ENCODE measurements around the gene AUTS2. TPM values are rescaled to one million over a fixed set of nuclear protein-coding genes. Genes with fewer than 3 reads are reported as not detected.

Gene AUTS2
- total RNA-seq (2014; rRNA removed; shearing (Covaris generic)) = 0.11 and 0.37 TPM in 2 replicates
- 2.7 and 3.5 TPM in 2 replicates for polyA plus RNA-seq (2015; cell fraction: cytosol; rRNA removed)
- 2.7 and 3.2 TPM in 2 replicates for polyA plus RNA-seq (2015; cell fraction: nucleus; rRNA removed)

DNA sequence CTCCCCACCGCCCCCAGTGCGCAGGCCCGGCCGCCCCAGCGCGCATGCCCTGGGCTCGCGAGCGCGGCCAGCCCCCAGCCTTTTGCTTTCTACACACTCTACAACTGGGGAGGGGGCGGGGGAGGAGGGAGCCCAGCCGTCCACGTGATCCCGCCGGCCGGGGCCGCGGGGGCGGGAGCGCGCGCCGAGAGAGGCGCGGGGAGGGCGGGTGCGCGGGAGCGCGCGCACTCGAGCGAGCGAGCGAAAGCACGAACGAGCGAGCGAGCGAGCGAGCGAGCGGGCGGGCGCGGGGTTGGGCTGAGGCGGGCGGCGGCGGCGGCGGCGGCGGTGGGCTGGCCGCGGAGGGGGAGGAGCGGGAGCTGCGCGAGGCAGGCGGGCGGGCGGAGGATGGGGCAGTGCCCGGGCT is at the start of gene AUTS2:
Gene AUTS2, plus strand, starts transcription at position 395 of the 406 bp plus-strand sequence. CDS start 1,179 bp downstream, outside the sequence.
- in situ Hi-C loops (cut with HindIII; ENCODE audit: low pct_unique_long_range_greater_than_20kb, low sequenced_read_pairs) = no loop called here
- DNase-seq (ENCODE audit: low read depth, low spot score) = peak; percentile 79

DNA sequence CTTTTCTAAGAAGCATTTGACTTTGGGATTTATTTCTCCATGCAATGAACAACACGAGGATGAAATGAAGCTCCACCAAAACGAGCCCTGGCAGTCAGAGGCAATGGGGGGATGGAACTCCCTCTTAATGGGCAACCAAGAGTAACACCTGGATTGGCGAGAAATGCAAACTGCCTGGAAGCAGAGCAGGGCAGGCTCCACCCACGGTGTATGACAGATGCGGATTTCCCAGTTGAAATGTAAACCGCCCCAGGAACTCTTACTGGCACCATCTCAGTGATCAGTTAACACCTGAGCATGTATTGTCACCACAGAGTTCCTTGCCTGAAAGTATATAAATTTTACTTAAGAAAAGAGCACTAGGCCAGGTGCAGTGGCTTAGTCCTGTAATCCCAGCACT is 47.3 kb upstream of the AUTS2 start:
- in situ Hi-C loops (cut with HindIII; ENCODE audit: low pct_unique_long_range_greater_than_20kb, low sequenced_read_pairs) = no loop called here
- no peak for DNase-seq (ENCODE audit: low read depth, low spot score)

DNA sequence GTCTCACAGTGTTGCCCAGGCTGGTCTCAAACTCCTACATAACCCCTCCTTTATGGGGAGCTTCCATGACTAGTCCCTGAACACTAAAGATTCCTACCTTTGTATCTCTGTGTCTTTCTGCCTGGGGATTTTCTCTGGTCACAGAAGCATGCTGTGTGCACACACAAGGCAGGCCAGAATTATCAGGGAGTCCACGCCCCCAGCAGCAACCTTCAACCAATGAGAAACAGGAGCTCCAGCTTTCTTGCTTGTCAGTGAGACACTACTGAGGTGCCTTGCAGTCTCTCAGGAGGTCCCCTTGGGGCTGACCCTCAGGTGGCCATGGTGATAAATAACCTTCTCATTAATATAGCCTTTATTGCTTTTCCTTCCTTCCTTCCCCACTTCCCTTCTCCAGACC is 45.1 kb upstream of the AUTS2 start:
- in situ Hi-C loops (cut with HindIII; ENCODE audit: low pct_unique_long_range_greater_than_20kb, low sequenced_read_pairs) = no loop called here
- no peak for DNase-seq (ENCODE audit: low read depth, low spot score)

DNA sequence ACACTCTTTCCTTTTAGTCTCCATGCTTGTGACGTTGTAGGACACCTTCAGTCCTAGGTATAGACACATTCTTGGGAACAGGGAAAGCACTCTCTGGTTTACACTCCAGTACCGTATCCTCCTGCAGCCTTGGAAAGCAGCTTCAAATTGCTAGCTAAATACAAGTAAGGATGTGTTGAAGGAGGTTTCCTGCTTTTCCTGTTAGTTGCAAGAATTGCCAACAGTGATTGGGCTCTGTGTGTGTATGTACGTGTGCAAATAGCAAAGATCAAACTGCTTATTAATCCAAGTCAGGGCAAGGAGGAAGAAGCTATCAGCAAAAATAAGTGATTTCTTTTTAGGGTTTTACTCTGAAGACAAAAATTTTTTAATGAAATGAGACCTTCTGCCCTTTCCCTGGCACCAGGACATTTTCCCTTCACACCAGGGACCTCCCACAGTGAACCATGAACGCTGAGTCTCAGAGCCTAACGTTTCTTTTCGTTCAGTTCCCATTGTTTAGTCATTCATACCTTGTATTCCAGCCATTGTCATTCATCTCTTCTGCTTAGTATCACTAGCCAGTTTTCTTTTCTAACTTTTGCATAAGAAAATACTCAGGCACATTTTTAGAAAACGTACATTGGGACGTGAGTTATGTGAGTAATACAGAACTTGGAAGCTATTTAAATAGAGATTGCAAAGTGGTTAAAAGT is 36.9 kb upstream of the AUTS2 start:
- in situ Hi-C loops (cut with HindIII; ENCODE audit: low pct_unique_long_range_greater_than_20kb, low sequenced_read_pairs) = no loop called here

DNA sequence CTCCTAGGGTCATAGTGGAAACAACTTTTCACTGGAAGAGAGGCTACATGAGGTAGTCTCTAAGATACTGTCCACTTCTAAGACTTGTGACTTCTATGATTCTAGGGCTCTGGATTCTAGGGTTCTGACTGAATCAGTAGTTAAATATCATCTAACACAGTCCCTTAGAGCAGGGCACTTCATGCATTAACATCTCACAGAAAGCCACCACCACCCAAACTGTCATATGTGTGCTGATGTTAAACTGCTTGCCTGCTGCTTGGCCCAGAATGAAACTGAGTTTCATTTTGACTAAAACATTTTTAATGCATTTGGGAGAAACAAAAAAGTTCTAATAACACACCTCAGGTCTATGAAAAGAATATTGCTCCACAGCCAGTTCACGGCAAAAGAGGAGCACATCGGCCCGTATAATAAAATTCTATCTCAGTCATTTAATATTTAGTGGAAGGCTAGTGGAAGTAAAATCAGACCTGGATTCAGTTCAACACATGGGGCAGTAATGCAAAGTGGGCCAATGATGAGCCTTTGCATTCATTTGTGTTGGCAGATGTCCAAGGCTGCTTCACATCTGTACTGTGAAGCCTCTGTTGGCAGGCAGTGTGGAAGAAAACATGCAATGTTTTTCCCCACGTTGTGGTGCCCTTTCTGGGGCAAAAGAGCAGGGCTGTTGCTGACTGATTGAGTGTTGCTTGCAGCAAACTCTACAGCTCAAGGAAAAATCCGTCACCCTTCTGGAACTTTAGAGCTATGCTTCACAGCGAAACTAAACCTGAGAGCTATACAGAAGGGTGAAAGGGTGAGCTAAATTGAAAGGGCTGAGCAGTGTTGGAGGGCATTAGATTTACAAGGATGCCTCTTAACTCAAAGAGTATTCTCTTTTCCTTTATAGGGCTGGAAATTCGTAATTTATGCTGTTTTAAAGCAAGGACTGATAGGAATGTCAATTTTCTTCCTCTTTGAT is 33.5 kb upstream of the AUTS2 start:
- in situ Hi-C loops (cut with HindIII; ENCODE audit: low pct_unique_long_range_greater_than_20kb, low sequenced_read_pairs) = no loop called here

More for the DNA sequence above, 36.9 kb upstream of the AUTS2 start:
- DNase-seq (ENCODE audit: low read depth, low spot score) = no peak

DNA sequence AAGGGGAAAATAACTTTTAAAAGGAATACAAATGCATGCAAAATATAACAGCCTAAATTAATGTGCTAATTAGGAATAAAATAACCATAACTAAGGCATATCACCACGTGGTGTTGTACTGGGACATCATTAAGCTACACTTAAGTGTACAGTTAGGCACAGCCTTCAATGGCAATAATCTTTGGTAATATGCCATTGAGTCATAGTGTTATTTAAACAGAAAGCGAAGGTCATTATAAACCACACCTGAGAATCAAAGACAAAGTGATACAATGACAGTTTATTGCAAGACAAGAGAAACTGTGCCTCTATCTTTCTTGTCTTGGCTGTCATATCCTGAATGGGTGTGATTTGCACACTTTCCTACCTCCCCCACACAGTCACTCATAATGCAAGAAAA is 30.5 kb upstream of the AUTS2 start:
- DNase-seq (ENCODE audit: low read depth, low spot score) = no peak
- in situ Hi-C loops (cut with HindIII; ENCODE audit: low pct_unique_long_range_greater_than_20kb, low sequenced_read_pairs) = no loop called here

More for the DNA sequence above, 33.5 kb upstream of the AUTS2 start:
- peak; percentile 45 for DNase-seq (ENCODE audit: low read depth, low spot score)

DNA sequence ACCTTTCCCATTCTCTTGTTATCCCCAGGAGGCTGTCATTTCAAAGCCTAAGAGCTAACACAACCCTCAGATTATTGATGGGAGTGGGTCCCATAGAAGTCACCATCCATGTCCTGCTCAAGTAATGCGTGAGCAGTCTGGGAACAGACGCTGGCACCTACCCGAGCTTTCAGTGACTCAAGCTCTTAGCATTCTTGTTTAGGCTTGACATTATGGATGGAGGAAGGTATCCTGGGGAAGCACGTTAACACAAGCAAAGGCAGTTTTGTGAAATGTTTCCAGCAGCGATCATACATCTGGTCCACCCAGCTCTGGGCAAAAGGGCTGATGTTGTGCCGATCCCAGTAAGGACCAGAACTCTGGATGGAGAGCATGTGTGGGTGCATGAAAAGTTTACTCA is 30.0 kb upstream of the AUTS2 start:
- in situ Hi-C loops (cut with HindIII; ENCODE audit: low pct_unique_long_range_greater_than_20kb, low sequenced_read_pairs) = no loop called here
- DNase-seq (ENCODE audit: low read depth, low spot score) = no peak

DNA sequence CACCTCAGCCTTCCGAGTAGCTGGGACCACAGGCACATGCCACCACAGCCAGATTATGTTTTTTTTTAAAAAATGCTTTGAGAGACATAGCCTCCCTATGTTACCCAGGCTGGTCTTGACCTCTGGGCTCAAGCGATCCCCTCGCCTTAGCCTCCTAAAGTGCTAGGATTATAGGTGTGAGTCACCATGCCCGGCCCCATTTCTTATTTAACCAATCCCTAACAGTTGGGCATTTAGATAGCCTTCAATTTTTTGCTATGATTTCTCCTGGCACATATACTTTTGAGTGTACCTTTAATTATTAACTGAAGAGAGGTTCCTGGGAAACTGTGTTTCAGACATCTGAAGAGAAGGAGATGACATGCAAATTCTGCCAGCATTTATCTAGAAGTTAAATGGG is 22.6 kb upstream of the AUTS2 start:
- no peak for DNase-seq (ENCODE audit: low read depth, low spot score)
- in situ Hi-C loops (cut with HindIII; ENCODE audit: low pct_unique_long_range_greater_than_20kb, low sequenced_read_pairs) = no loop called here

DNA sequence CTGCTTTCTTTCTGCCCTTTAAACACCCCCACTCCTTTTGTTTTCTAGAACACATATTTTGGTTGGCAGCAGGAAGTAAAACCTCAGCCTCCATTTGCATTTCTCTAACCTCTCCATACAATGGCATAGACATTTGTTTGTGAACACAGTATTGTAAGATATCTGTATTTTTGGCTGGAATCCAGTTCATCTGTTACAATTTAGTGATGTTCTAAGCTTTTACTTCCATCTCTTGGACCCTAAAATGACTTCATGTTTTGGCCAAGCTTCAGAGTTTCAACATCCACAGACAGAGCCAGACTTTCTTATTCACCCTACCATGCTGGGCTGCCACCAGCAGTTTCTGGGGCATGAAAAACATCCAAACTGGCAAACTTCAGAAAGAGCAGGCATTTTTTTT is 21.1 kb upstream of the AUTS2 start:
- no peak for DNase-seq (ENCODE audit: low read depth, low spot score)
- in situ Hi-C loops (cut with HindIII; ENCODE audit: low pct_unique_long_range_greater_than_20kb, low sequenced_read_pairs) = no loop called here

DNA sequence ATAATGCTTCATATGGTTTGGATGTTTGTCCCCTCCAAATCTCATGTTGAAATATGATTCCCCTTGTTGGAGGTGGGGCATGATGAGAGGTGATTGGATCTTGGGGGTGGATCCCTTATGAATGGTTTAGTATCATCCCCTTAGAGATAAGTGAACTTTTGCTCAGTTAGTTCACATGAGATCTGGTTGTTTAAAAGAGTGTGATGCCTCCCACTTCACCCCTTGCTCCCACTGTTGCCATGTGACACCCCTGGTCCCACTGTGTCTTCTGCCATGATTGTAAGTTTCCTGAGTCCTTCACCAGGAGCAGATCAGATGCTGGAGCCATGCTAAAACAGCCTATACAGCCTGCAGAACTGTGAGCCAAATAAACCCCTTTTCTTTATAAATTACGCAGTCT is 13.1 kb upstream of the AUTS2 start:
- in situ Hi-C loops (cut with HindIII; ENCODE audit: low pct_unique_long_range_greater_than_20kb, low sequenced_read_pairs) = no loop called here
- DNase-seq (ENCODE audit: low read depth, low spot score) = no peak

DNA sequence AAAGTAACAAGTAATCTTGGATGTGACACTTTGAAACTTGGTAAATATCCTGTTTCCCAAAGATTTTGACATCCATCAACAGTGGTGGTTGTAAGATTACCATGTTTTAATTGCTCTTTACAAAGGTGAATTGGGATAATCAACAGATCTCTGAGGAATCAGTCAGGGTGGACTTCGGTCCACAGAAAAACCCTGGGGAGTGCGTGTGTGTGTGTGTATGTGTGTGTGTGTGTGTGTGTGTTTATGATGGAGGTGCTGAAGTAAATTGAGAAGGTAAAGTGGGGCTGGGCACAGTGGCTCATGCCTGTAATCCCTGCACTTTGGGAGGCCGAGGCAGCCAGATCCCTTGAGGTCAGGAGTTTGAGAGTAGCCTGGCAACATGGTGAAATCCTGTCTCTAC is 12.0 kb upstream of the AUTS2 start:
- no peak for DNase-seq (ENCODE audit: low read depth, low spot score)
- in situ Hi-C loops (cut with HindIII; ENCODE audit: low pct_unique_long_range_greater_than_20kb, low sequenced_read_pairs) = no loop called here

DNA sequence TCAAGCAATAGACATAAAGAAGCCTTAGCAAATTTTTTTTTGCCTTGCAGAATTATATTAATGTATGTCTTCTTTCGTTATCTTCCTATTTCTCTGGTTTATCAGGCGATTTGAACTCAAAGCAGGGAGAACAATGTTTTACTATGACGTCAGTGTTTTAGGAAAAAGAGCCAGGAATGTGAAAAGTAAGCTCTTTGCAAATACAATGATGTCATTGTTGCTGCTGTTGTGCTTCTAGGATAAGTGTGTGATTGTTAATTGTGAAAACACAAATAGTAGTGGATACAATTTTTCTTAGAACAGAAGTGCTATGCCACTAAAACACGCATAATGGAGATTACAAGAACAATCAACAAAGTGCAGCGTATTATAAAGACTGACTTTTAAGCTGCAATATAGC is 9.5 kb upstream of the AUTS2 start:
- DNase-seq (ENCODE audit: low read depth, low spot score) = peak; percentile 72
- in situ Hi-C loops (cut with HindIII; ENCODE audit: low pct_unique_long_range_greater_than_20kb, low sequenced_read_pairs) = no loop called here

DNA sequence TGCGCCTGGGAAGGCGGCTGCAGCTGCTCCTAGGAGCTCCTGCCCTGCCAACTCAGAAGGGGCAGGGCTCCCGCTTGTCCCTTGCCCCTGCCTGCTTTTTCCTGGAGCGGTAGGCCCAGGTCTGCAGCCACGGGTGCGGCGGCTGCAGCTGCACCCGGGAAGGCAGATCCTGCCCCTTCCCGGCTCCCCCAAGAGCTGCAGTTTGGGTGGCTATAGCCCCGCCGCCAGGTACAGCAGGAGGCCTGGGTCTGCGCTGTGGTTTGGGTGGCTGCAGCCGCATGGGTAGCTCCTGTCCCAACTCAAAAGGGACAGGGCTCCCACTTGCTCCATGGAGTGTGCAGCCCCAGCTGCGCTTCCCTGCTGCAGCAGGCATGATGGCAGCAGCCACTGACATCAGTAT is 6.5 kb upstream of the AUTS2 start:
- in situ Hi-C loops (cut with HindIII; ENCODE audit: low pct_unique_long_range_greater_than_20kb, low sequenced_read_pairs) = no loop called here
- DNase-seq (ENCODE audit: low read depth, low spot score) = no peak

DNA sequence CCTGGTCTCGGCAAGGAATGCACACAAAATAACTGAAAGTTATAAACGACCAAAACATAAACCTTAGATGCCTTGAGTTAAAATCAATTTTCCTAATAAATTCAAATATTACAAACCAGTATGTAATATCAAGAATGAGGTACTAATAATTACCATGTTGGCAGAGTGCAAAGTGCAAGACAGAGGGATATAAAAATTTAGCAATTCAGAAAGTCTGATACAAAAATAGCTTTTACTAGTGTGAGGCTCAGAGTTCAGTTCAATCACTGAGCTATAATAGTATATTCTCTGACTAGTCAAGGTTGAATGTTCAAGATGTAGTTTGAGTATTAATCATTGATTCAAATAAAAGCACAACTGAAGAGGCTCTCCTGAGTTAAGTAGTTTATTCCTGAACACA is 4.8 kb upstream of the AUTS2 start:
- no peak for DNase-seq (ENCODE audit: low read depth, low spot score)
- in situ Hi-C loops (cut with HindIII; ENCODE audit: low pct_unique_long_range_greater_than_20kb, low sequenced_read_pairs) = no loop called here

DNA sequence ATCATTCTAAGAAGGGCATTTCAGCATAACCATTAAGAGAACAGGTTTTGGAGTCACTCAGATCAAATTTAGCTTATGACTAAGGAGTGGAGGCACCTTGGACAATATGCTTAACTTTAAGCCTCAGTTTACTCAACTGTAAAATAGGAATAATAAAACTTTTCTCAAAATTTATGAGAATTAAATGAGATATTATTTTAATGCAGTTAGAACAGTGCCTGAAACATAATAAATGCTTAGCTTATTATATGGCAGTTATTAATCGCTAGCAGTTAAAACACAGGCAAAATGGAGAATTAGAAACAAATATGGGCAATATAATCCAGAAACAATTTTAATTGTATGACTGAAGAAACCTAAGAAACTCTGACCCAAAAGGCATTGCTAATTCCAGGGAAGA is 2.9 kb upstream of the AUTS2 start:
- in situ Hi-C loops (cut with HindIII; ENCODE audit: low pct_unique_long_range_greater_than_20kb, low sequenced_read_pairs) = no loop called here

DNA sequence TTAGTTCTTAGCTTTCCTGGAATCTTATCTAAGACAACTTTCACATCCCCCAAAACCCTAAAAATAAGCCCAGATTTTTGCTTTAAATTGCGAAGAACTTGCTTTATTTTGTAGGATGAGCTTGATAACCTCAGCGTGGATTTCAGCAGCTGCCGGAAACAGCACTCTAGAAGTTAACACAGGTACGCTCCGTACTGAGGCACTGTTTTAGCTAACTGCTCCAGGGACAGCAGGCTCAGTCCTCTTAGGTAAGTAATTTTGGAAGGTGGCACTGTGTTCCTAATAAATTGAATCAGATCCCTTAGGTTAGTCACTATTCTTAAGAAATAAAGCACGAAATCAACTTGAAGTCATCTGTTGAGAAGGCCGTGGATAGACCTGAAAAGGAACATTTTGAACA is 2.2 kb upstream of the AUTS2 start:
- no peak for DNase-seq (ENCODE audit: low read depth, low spot score)
- in situ Hi-C loops (cut with HindIII; ENCODE audit: low pct_unique_long_range_greater_than_20kb, low sequenced_read_pairs) = no loop called here

More for the DNA sequence above, 2.9 kb upstream of the AUTS2 start:
- DNase-seq (ENCODE audit: low read depth, low spot score) = no peak

DNA sequence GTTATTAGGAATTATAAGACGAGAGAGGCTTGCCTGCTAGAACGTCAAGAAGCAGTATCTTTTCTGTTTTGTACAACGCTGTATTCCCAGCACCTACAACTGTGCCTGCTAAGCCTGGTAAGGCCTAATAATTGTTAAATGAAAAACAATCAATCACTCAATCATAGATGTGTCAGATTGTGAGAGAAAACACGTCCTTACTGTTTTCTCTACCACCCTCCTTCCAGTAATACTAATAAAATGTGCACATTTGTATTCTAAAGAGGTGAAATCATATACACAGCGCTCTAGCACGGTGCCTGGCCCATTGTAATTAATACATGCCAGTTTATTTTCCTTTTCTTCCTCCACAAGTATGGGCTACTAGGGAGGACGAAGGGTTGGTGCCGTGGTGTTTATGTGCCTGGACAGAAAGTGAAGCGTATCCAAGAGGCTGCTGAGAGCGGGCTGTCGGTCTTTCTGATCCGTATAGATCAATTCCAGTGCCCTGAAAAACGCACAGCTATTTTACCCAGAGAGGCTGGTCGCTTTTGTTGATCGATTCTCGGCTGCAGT is 1.5 kb upstream of the AUTS2 start:
- in situ Hi-C loops (cut with HindIII; ENCODE audit: low pct_unique_long_range_greater_than_20kb, low sequenced_read_pairs) = no loop called here
- DNase-seq (ENCODE audit: low read depth, low spot score) = no peak
